ENCODE data around the gene BRSK1.
"Not testable (repeated sequence)": the region's sequence is repeated elsewhere in the genome, so short reads cannot be mapped to it uniquely, and the experiment has no call there.

The BRSK1 gene

GRCh38 chr19:55314396-55314795, 30.6 kb downstream of the BRSK1 start:
- Mint-ChIP-seq H3K9me3 (no peaks in the 10 kb centered on the region), H3K4me1 (ENCODE audit: low read depth) (no peaks in the 10 kb centered on the region), H3K36me3 (ENCODE audit: low read depth) (no peaks in the 10 kb centered on the region), H3K27ac (no peak overlapping the region), H3K27me3 (ENCODE audit: low read depth) (no peaks in the 10 kb centered on the region), H3K4me3 (no peak overlapping the region)

- Mint-ChIP-seq H3K27me3 (ENCODE audit: low read depth) (no peaks in the 10 kb centered on the region), H3K36me3 (ENCODE audit: low read depth) (no peaks in the 10 kb centered on the region), H3K4me3 (no peak overlapping the region), H3K27ac (no peak overlapping the region), H3K9me3 (no peaks in the 10 kb centered on the region), H3K4me1 (ENCODE audit: low read depth) (no peaks in the 10 kb centered on the region)
These were observed 32.2 kb downstream of the BRSK1 start for GRCh38 chr19:55315956-55316525.

- H3K4me1 Mint-ChIP-seq (ENCODE audit: low read depth) = no peaks in the 10 kb centered on the region
- H3K36me3 Mint-ChIP-seq (ENCODE audit: low read depth) = no peaks in the 10 kb centered on the region
- H3K9me3 Mint-ChIP-seq = no peaks in the 10 kb centered on the region
- H3K4me3 Mint-ChIP-seq = no peak overlapping the region
- H3K27ac Mint-ChIP-seq = no peak overlapping the region
- peaks cover under 1% of the 10 kb centered on the region for H3K27me3 Mint-ChIP-seq (ENCODE audit: low read depth)
These were observed 32.8 kb downstream of the BRSK1 start for GRCh38 chr19:55316646-55317045.

- Mint-ChIP-seq H3K4me1 (ENCODE audit: low read depth) (peaks cover 4% of the 10 kb centered on the region), H3K36me3 (ENCODE audit: low read depth) (no peaks in the 10 kb centered on the region), H3K4me3 (no peak overlapping the region), H3K9me3 (no peaks in the 10 kb centered on the region), H3K27ac (no peak overlapping the region), H3K27me3 (ENCODE audit: low read depth) (peaks cover 9% of the 10 kb centered on the region)
These were observed 36.0 kb downstream of the BRSK1 start for GRCh38 chr19:55319785-55320184.

GRCh38 chr19:55320844-55321419, 37.1 kb downstream of the BRSK1 start:
- H3K27ac Mint-ChIP-seq = no peak overlapping the region
- no peaks in the 10 kb centered on the region for H3K9me3 Mint-ChIP-seq
- peaks cover 9% of the 10 kb centered on the region for H3K27me3 Mint-ChIP-seq (ENCODE audit: low read depth)
- H3K4me3 Mint-ChIP-seq = no peak overlapping the region
- H3K36me3 Mint-ChIP-seq (ENCODE audit: low read depth) = no peaks in the 10 kb centered on the region
- H3K4me1 Mint-ChIP-seq (ENCODE audit: low read depth) = peaks cover 7% of the 10 kb centered on the region

- H3K27me3 Mint-ChIP-seq (ENCODE audit: low read depth) = peaks cover 9% of the 10 kb centered on the region
- H3K27ac Mint-ChIP-seq = no peak overlapping the region
- H3K36me3 Mint-ChIP-seq (ENCODE audit: low read depth) = no peaks in the 10 kb centered on the region
- no peaks in the 10 kb centered on the region for H3K9me3 Mint-ChIP-seq
- peaks cover 7% of the 10 kb centered on the region for H3K4me1 Mint-ChIP-seq (ENCODE audit: low read depth)
- H3K4me3 Mint-ChIP-seq = no peak overlapping the region
These were observed 37.8 kb downstream of the BRSK1 start for GRCh38 chr19:55321466-55322137.

GRCh38 chr19:55322204-55322885, 38.5 kb downstream of the BRSK1 start:
- Mint-ChIP-seq H3K9me3 (no peaks in the 10 kb centered on the region), H3K27ac (no peak overlapping the region), H3K27me3 (ENCODE audit: low read depth) (peaks cover 9% of the 10 kb centered on the region), H3K36me3 (ENCODE audit: low read depth) (no peaks in the 10 kb centered on the region), H3K4me3 (no peak overlapping the region), H3K4me1 (ENCODE audit: low read depth) (peaks cover 7% of the 10 kb centered on the region)

- H3K27me3 Mint-ChIP-seq (ENCODE audit: low read depth) = peaks cover 13% of the 10 kb centered on the region
- no peak overlapping the region for H3K27ac Mint-ChIP-seq
- H3K36me3 Mint-ChIP-seq (ENCODE audit: low read depth) = no peaks in the 10 kb centered on the region
- H3K9me3 Mint-ChIP-seq = no peaks in the 10 kb centered on the region
- H3K4me3 Mint-ChIP-seq = no peak overlapping the region
- H3K4me1 Mint-ChIP-seq (ENCODE audit: low read depth) = peaks cover 7% of the 10 kb centered on the region
These were observed 40.9 kb downstream of the BRSK1 start for GRCh38 chr19:55324662-55325061.

- Mint-ChIP-seq H3K27ac (no peak within 1 kb of the TSS), H3K9me3 (no peaks in the 10 kb centered on the region), H3K4me1 (ENCODE audit: low read depth) (peaks cover 7% of the 10 kb centered on the region), H3K4me3 (no peak within 1 kb of the TSS), H3K27me3 (ENCODE audit: low read depth) (peaks cover 13% of the 10 kb centered on the region), H3K36me3 (ENCODE audit: low read depth) (no peaks in the 10 kb centered on the region)
These were observed 41.4 kb downstream of the BRSK1 start, which contains the start of gene TMEM150B for GRCh38 chr19:55325172-55325571. TSS of gene TMEM150B (minus strand) at chr19:55325341. CDS start at chr19:55321036, 4,305 bp downstream.

GRCh38 chr19:55328774-55329318, 45.0 kb downstream of the BRSK1 start:
- H3K27ac Mint-ChIP-seq; H3K9me3 Mint-ChIP-seq; H3K27me3 Mint-ChIP-seq (ENCODE audit: low read depth); H3K4me1 Mint-ChIP-seq (ENCODE audit: low read depth); H3K4me3 Mint-ChIP-seq; H3K36me3 Mint-ChIP-seq (ENCODE audit: low read depth): not testable (repeated sequence)

GRCh38 chr19:55329791-55330190, 46.0 kb downstream of the BRSK1 start:
- not testable (repeated sequence) for H3K4me3 Mint-ChIP-seq; H3K9me3 Mint-ChIP-seq; H3K27me3 Mint-ChIP-seq (ENCODE audit: low read depth); H3K36me3 Mint-ChIP-seq (ENCODE audit: low read depth); H3K27ac Mint-ChIP-seq; H3K4me1 Mint-ChIP-seq (ENCODE audit: low read depth)

GRCh38 chr19:55333870-55334269, 50.1 kb downstream of the BRSK1 start:
- Mint-ChIP-seq H3K4me3 (no peak overlapping the region), H3K36me3 (ENCODE audit: low read depth) (no peaks in the 10 kb centered on the region), H3K27me3 (ENCODE audit: low read depth) (peaks cover 11% of the 10 kb centered on the region), H3K9me3 (no peaks in the 10 kb centered on the region), H3K27ac (no peak overlapping the region), H3K4me1 (ENCODE audit: low read depth) (peaks cover 6% of the 10 kb centered on the region)

- no peaks in the 10 kb centered on the region for H3K9me3 Mint-ChIP-seq
- peaks cover 11% of the 10 kb centered on the region for H3K27me3 Mint-ChIP-seq (ENCODE audit: low read depth)
- H3K36me3 Mint-ChIP-seq (ENCODE audit: low read depth) = no peaks in the 10 kb centered on the region
- H3K27ac Mint-ChIP-seq = no peak overlapping the region
- H3K4me1 Mint-ChIP-seq (ENCODE audit: low read depth) = peaks cover 10% of the 10 kb centered on the region
- no peak overlapping the region for H3K4me3 Mint-ChIP-seq
These were observed 52.3 kb downstream of the BRSK1 start for GRCh38 chr19:55336101-55336500.

GRCh38 chr19:55339105-55339888, 55.5 kb downstream of the BRSK1 start, which contains the start of gene KMT5C:
TSS of gene KMT5C (plus strand) at chr19:55339876. CDS start at chr19:55341937, 2,061 bp downstream.
- peaks cover 14% of the 10 kb centered on the region for H3K4me1 Mint-ChIP-seq (ENCODE audit: low read depth)
- H3K9me3 Mint-ChIP-seq = no peaks in the 10 kb centered on the region
- peaks cover 11% of the 10 kb centered on the region for H3K27me3 Mint-ChIP-seq (ENCODE audit: low read depth)
- H3K27ac Mint-ChIP-seq = peak within 1 kb of the TSS; percentile 95
- H3K36me3 Mint-ChIP-seq (ENCODE audit: low read depth) = peaks cover 5% of the 10 kb centered on the region
- H3K4me3 Mint-ChIP-seq = peak within 1 kb of the TSS; percentile 94

Measured in T-helper 1 cell treated with Interleukin-12 subunit alpha and Interleukin-12 subunit beta and Interleukin-4 antibody, amounts not matched to agents 30 μg/mL and 1 μg/mL, for 36 hours (primary cell).